ENCODE measurements around the gene PACS2.

PACS2 gene

DNA sequence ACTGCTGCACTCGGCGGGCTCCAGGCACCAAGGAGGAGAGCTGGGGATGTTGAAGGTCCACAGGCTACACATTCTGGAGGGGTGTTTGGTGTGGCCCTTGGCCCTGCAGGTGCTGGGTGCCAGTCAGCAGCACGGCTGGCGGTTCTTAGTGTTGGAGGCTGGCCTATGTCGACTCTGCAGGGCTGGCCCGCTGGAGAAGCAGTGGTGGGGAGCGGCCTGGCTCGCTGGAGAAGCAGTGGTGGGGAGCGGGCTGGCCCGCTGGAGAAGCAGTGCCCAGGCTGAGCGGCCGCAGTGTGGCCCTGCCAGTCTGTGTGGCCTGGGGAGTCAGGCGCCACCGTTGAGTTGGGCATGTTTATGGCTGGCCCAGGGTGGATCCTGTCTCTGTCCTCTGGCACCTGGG is 132.4 kb downstream of the PACS2 start:
- DNase-seq: no peak
